Choroid plexus epithelial cell (primary cell): ENCODE results near the gene CACUL1.

ENCODE experiments used
- DNase-seq: peaks from one replicate; pipeline ENCODE4 v3.0.0-alpha.2; 2010; ENCODE audit warnings: low read depth
- H3K4me3 ChIP-seq: 2 replicates; pipeline ENCODE4 v1.5.1; 2011; ENCODE audit warnings: low read depth, mild to moderate bottlenecking, control low read depth, low read length, moderate library complexity
- TF ChIP-seq, protein P1 (sequence below): conservative IDR thresholded peaks from 2 replicates; pipeline ENCODE4 v1.5.1; 2011; ENCODE audit warnings: low read depth, mild to moderate bottlenecking, control low read depth, inconsistent platforms, low read length, moderate library complexity

The CACUL1 gene

DNA sequence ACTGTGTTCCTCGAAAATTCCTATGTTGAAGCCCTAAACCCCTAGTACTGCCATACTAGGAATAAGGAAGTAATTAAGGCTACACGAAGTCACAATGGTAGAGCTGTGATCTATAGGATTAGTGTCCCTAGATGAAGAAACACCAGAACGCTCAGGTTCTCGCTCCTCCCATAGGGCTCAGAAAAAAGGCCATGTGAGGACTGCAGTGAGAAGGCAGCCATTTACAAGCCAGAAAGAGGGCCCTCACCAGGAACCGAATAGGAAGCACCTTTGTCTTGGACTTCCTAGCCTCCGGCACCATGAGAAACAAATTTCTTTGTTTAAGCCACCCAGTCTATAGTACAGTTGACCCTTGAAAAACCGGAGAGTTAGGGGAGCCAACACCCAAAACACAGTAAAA is 46.2 kb downstream of the CACUL1 start:
- no peak overlapping the region for H3K4me3 ChIP-seq
- TF ChIP-seq, protein P1, sequence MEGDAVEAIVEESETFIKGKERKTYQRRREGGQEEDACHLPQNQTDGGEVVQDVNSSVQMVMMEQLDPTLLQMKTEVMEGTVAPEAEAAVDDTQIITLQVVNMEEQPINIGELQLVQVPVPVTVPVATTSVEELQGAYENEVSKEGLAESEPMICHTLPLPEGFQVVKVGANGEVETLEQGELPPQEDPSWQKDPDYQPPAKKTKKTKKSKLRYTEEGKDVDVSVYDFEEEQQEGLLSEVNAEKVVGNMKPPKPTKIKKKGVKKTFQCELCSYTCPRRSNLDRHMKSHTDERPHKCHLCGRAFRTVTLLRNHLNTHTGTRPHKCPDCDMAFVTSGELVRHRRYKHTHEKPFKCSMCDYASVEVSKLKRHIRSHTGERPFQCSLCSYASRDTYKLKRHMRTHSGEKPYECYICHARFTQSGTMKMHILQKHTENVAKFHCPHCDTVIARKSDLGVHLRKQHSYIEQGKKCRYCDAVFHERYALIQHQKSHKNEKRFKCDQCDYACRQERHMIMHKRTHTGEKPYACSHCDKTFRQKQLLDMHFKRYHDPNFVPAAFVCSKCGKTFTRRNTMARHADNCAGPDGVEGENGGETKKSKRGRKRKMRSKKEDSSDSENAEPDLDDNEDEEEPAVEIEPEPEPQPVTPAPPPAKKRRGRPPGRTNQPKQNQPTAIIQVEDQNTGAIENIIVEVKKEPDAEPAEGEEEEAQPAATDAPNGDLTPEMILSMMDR: no peak
- DNase-seq: no peak

DNA sequence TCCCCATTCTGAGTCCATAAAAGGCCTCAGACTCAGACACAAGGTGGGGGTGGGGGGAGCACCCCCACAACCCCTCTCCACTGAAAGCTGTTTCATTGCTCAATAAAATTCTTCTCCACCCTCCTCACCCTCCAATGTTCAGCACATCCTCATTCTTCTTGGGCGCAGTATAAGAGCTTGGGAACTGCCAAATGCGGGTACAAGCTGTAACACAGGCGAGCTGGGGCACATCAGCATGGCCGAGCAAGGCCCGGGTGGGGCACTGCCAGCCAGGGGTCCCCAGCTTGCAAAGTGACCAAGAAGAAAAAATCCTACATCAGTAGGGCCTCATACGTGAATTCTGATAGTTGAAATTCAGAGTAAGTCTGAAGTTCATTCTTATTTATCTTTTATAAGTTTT is 50.1 kb downstream of the CACUL1 start:
- DNase-seq: no peak
- H3K4me3 ChIP-seq: no peak overlapping the region
- TF ChIP-seq, protein P1: no peak

DNA sequence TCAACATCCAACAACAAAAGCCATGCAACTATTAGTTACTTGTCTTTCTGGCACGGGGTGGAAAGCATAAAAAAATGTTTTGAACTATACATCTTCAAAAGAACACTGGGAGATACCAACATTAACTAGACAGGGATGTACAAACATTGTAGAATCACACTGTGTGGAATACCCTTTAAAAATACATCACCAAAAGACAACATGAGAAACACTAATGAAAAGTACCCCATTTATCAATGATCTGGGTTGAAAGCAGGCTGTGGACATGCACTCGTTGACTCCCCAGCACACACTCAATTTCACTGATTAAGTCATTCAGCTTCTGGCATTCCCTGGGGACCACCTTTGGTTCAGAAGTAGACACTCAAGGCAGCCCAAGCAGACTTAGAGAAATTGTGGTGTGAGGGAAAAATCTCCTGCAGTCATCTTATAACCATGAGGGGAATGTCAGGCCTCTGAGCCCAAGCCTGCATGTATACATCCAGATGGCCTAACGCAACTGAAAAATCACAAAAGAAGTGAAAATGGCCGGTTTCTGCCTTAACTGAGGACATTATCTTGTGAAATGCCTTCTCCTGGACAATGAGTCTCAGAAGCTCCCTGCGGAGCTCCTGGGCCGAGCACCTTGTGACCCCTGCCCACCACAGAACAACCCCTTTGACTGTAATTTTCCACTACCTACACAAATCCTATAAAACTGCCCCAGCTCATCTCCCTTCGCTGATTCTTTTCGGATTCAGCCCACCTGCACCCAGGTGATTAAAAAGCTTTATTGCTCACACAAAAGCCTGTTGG is 53.0 kb downstream of the CACUL1 start:
- DNase-seq: peak; percentile 63
- no peak overlapping the region for H3K4me3 ChIP-seq
- TF ChIP-seq, protein P1: no peak

DNA sequence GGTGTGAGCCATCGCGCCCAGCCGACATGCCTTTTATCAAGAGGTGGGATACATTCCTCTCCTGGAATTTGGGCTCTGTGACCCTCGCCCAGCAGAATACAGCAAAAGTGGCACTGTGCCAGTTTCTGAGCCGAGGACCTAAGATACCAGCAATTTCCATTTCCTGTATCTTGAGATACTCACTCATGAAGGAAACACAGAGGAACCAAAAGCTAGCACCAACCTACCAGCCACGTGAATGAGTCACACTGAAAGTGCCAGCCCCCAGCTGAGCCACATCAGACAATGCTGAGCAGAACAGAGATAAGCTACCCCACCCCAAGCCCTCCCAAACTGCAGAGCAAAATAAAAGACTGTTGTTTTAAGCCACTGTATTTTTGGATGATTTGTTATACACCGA is 56.3 kb downstream of the CACUL1 start:
- no peak overlapping the region for H3K4me3 ChIP-seq
- TF ChIP-seq, protein P1: no peak
- DNase-seq: peak; percentile 82

DNA sequence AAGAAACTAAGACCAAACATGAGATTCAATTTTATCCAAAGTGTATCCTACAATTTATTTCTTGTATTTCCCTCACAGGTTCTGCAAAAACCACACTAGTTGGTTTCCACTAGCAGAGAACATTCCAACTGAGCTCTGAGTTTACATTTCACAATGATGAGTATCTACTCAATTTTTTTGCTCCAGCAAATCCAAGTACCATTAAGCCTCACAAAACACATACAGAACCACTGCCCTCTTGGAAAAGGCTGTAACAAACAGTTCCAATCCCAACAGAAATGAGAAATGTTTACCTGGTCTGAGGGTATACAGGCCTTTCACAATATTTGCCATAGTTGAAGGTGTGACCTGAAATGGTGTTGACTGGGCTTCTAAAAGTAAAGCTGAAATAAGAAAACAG is 59.9 kb downstream of the CACUL1 start:
- H3K4me3 ChIP-seq: no peak overlapping the region
- TF ChIP-seq, protein P1: no peak
- peak; percentile 72 for DNase-seq

DNA sequence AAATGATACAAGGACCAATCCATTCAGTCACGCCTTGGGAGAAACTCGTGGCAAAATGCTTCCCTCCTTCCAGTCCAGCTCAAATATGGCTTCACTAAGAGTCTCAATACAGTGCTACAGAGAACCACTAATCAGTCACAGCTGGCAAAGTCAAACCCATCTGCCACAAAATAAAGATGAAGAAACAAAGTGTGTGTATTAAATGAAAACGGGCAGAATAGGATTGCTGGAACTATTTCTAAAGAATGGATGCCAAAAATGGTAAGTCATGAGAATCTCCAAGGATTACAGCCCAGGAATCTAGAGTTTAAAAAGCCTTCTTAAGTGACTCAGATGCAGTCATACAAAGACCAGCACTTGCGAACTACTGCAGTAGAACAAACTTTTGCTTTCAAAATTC is 61.9 kb downstream of the CACUL1 start:
- peak; percentile 79 for DNase-seq
- no peak overlapping the region for H3K4me3 ChIP-seq
- TF ChIP-seq, protein P1: no peak
